Uterus (tissue), 4 donors: ENCODE data around the gene ITIH2. TPM values are rescaled to one million over a fixed set of nuclear protein-coding genes. Genes with fewer than 3 reads are reported as not detected.

ENCODE experiments used
- DNase-seq, 2 donors: peaks; one replicate each; pipeline ENCODE4 v3.0.0-alpha.2; 2019 to 2020
- H3K27ac ChIP-seq, 2 donors: fragments of 200-600 bp; sonication (generic); 1 replicate in 1 of 2; 2 replicates in 1 of 2; pipeline ENCODE4 v1.5.1; 2016 to 2018
- H3K27me3 ChIP-seq, 2 donors: fragments of 200-600 bp; sonication (generic); one replicate each; pipeline ENCODE4 v1.5.1; 2018 to 2019; ENCODE audit warnings: control low read depth in 1 of 2
- H3K36me3 ChIP-seq, 2 donors: fragments of 200-600 bp; sonication (generic); one replicate each; pipeline ENCODE4 v1.5.1; 2019; ENCODE audit warnings: control low read depth in 1 of 2
- H3K4me1 ChIP-seq, 2 donors: fragments of 200-600 bp; sonication (generic); one replicate each; pipeline ENCODE4 v1.5.1; 2018 to 2019; ENCODE audit warnings: control low read depth in 1 of 2
- H3K4me3 ChIP-seq, 2 donors: fragments of 200-600 bp; sonication (generic); 1 replicate in 1 of 2; 2 replicates in 1 of 2; pipeline ENCODE4 v1.5.1; 2018 to 2019; ENCODE audit warnings: mild to moderate bottlenecking in 1 of 2
- H3K9me3 ChIP-seq, 2 donors: fragments of 200-600 bp; sonication (generic); one replicate each; pipeline ENCODE4 v1.5.1; 2019; ENCODE audit warnings: control low read depth in 1 of 2
- POLR2A ChIP-seq, 2 donors: fragments of 450-650 bp; IDR thresholded peaks; one replicate each; pipeline ENCODE4 v1.6.1; 2016; ENCODE audit warnings: antibody characterized with exemption in 2 of 2, mild to moderate bottlenecking in 1 of 2, moderate library complexity in 1 of 2
- intact Hi-C: fragments of 100-400 bp; cut with DNase I; formaldehyde crosslinking; loops from one replicate; pipeline ENCODE4 v1.15.1; 2023; ENCODE audit warnings: low total_unique reads
- total RNA-seq, 4 donors: library from RNA; depleted of rRNA in 3 of 4; stranded (reverse); fragments of >200 nt in 3 of 4; gene quantifications; one replicate each; pipeline versions ENCODE4 v1.1.0 to v1.2.4, GENCODE V29; 2014 to 2023
- TF ChIP-seq, protein P1 (sequence below), 4 experiments: fragments of 200-600 bp in 2 of 4; fragments of 450-650 bp in 2 of 4; sonication (generic) in 2 of 4; IDR thresholded peaks; one replicate each; pipeline ENCODE4 v1.5.1; 2016 to 2019; ENCODE audit warnings: antibody characterized with exemption in 4 of 4, mild to moderate bottlenecking in 2 of 4, moderate library complexity in 1 of 4
- donor health status: DM: yes; HTN: yes; CAD: no.

ITIH2 gene
- total RNA-seq, 4 donors from 2014 or later: 0.21 TPM; not detected in 3

DNA sequence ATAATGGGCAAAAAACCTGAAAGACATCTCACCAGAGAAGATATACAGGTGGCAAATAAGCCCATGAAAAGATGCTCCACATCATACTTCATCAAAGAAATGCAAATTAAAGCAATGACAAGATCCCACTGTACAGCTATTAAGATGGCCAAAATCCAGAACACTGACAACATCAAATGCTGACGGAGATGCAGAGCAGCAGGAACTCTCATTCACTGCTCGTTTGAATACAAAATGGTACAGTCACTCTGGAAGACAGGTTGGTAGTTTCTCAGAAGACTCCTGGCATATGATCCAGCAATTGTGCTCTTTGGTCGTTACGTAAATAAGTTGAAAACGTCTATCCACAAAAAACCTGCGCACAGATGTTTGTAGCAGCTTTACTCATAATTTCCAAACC lies 49.1 kb downstream of the ITIH2 start:
- H3K27ac ChIP-seq: no peak overlapping the region
- H3K9me3 ChIP-seq: no peaks in the 10 kb centered on the region
- no peak for TF ChIP-seq POLR2A (IDR thresholded peaks at IDR 0.05)
- TF ChIP-seq, protein P1, sequence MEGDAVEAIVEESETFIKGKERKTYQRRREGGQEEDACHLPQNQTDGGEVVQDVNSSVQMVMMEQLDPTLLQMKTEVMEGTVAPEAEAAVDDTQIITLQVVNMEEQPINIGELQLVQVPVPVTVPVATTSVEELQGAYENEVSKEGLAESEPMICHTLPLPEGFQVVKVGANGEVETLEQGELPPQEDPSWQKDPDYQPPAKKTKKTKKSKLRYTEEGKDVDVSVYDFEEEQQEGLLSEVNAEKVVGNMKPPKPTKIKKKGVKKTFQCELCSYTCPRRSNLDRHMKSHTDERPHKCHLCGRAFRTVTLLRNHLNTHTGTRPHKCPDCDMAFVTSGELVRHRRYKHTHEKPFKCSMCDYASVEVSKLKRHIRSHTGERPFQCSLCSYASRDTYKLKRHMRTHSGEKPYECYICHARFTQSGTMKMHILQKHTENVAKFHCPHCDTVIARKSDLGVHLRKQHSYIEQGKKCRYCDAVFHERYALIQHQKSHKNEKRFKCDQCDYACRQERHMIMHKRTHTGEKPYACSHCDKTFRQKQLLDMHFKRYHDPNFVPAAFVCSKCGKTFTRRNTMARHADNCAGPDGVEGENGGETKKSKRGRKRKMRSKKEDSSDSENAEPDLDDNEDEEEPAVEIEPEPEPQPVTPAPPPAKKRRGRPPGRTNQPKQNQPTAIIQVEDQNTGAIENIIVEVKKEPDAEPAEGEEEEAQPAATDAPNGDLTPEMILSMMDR (IDR thresholded peaks at IDR 0.05): no peak
- intact Hi-C loops: no loop called here
- H3K4me1 ChIP-seq: no peaks in the 10 kb centered on the region
- H3K27me3 ChIP-seq: no peaks in the 10 kb centered on the region
- no peak overlapping the region for H3K4me3 ChIP-seq
- DNase-seq: no peak
- H3K36me3 ChIP-seq: no peaks in the 10 kb centered on the region

GRCh38 chr10:7755103-7755502 lies 52.0 kb downstream of the ITIH2 start:
- Histone ChIP-seq H3K36me3 (no peaks in the 10 kb centered on the region), H3K4me1 (no peaks in the 10 kb centered on the region), H3K27me3 (no peaks in the 10 kb centered on the region), H3K4me3 (no peak overlapping the region), H3K9me3 (no peaks in the 10 kb centered on the region), H3K27ac (no peak overlapping the region)
- TF ChIP-seq, protein P1 (IDR thresholded peaks at IDR 0.05): no peak
- intact Hi-C loops: no loop called here
- DNase-seq: no peak

DNA sequence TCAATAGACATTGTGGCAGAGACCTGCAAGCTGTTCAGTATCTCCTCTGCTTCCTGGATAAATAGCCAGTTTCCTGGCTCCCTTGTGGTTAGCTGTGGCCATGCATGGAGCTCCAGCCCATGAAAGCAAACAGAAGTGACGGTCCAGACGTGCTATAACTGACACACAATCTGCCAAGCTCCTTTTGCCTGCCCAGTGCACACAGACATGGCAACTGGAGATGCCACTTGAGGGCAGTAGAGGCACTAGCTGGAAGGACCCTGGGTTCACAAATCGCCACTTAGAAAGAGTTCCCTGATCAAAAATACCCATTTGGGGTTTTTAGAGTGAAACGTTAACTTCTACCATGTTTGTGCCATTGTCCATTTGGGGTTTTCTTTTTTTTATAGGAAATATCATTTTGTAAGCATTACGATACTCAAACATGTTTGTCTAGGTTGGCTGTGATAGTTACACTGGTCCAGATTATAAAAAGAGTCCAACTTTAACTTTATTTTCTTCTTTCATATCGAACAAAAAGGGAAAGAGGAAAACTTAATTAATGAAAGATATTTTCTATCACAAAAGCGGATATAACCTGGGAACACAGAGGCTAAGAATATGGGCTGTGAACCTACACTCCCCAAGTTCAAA lies 53.4 kb downstream of the ITIH2 start:
- TF ChIP-seq, protein P1 (IDR thresholded peaks at IDR 0.05): no peak
- no peak for TF ChIP-seq POLR2A (IDR thresholded peaks at IDR 0.05)
- Histone ChIP-seq H3K4me1 (no peaks in the 10 kb centered on the region), H3K4me3 (no peak overlapping the region), H3K9me3 (no peaks in the 10 kb centered on the region), H3K27me3 (no peaks in the 10 kb centered on the region), H3K27ac (no peak overlapping the region), H3K36me3 (no peaks in the 10 kb centered on the region)
- intact Hi-C loops: no loop called here
- DNase-seq: no peak

- no peak for DNase-seq
- TF ChIP-seq, protein P1 (IDR thresholded peaks at IDR 0.05): no peak
- TF ChIP-seq POLR2A (IDR thresholded peaks at IDR 0.05): no peak
- Histone ChIP-seq H3K27ac (no peak overlapping the region), H3K27me3 (no peaks in the 10 kb centered on the region), H3K4me1 (no peaks in the 10 kb centered on the region), H3K4me3 (no peak overlapping the region), H3K9me3 (no peaks in the 10 kb centered on the region), H3K36me3 (no peaks in the 10 kb centered on the region)
- intact Hi-C loops: no loop called here
These were observed 60.8 kb downstream of the ITIH2 start for GRCh38 chr10:7763929-7764328.

GRCh38 chr10:7766241-7766640 lies 63.1 kb downstream of the ITIH2 start:
- H3K9me3 ChIP-seq: no peaks in the 10 kb centered on the region
- no peaks in the 10 kb centered on the region for H3K36me3 ChIP-seq
- H3K27ac ChIP-seq: no peak overlapping the region
- TF ChIP-seq, protein P1 (IDR thresholded peaks at IDR 0.05): no peak
- no peak for TF ChIP-seq POLR2A (IDR thresholded peaks at IDR 0.05)
- intact Hi-C loops: no loop called here
- H3K4me3 ChIP-seq: no peak overlapping the region
- no peaks in the 10 kb centered on the region for H3K27me3 ChIP-seq
- no peaks in the 10 kb centered on the region for H3K4me1 ChIP-seq
- no peak for DNase-seq
